Calu3 (cell line): ENCODE results near the gene FGB. TPM values are rescaled to one million over a fixed set of nuclear protein-coding genes. Genes with fewer than 3 reads are reported as not detected.

Source experiments
- BruUV-seq: library from RNA; stranded (reverse); fragments of 400-500 nt; replicated peaks from 2 replicates; lab custom pipeline; 2021; lab: Mats Ljungman, UMichigan
- CTCF ChIA-PET: fragments of 300-600 bp; sonication (Branson Sonifier 250); formaldehyde crosslinking; loops from one replicate; lab custom pipeline; 2022; ENCODE audit warnings: antibody characterized with exemption; lab: Charles Lee
- DNase-seq: peaks from one replicate; pipeline ENCODE4 v3.0.0; 2022
- H3K27ac Mint-ChIP-seq: one replicate; pipeline ENCODE4 v1.8.0; 2022; ENCODE audit warnings: mixed read lengths; ENCODE audit not compliant: unreplicated experiment
- H3K27me3 Mint-ChIP-seq: one replicate; pipeline ENCODE4 v1.8.0; 2022; ENCODE audit warnings: mixed read lengths; ENCODE audit not compliant: unreplicated experiment
- H3K36me3 Mint-ChIP-seq: one replicate; pipeline ENCODE4 v1.8.0; 2022; ENCODE audit warnings: mild to moderate bottlenecking, moderate library complexity, mixed read lengths; ENCODE audit not compliant: insufficient read depth, unreplicated experiment
- H3K4me1 Mint-ChIP-seq: one replicate; pipeline ENCODE4 v1.8.0; 2022; ENCODE audit warnings: mild to moderate bottlenecking, low read depth, mixed read lengths; ENCODE audit not compliant: unreplicated experiment
- H3K4me3 Mint-ChIP-seq: one replicate; pipeline ENCODE4 v1.8.0; 2022; ENCODE audit warnings: mild to moderate bottlenecking, low read depth, moderate library complexity, mixed read lengths; ENCODE audit not compliant: unreplicated experiment
- H3K9me3 Mint-ChIP-seq: one replicate; pipeline ENCODE4 v1.8.0; 2022; ENCODE audit warnings: low read depth, mixed read lengths; ENCODE audit not compliant: unreplicated experiment
- CTCF ChIP-seq: fragments of 200-600 bp; IDR thresholded peaks from one replicate; pipeline ENCODE4 v1.8.0; 2022; ENCODE audit warnings: antibody characterized with exemption; ENCODE audit not compliant: unreplicated experiment
- intact Hi-C: fragments of 100-400 bp; cut with micrococcal nuclease; formaldehyde crosslinking; loops from one replicate; pipeline ENCODE4 v1.10.0; 2022; ENCODE audit not compliant: unreplicated experiment
- total RNA-seq: library from RNA; stranded (reverse); gene quantifications from 2 replicates; pipeline ENCODE4 v1.2.3, GENCODE V29; 2022

FGB gene
- total RNA-seq, 1 experiment from 2014 or later: 0.38 TPM

GRCh38 chr4:154612472-154613414 is 49.9 kb downstream of the FGB start, which contains the start of gene FGG:
Gene FGG (minus strand): TSS chr4:154612656. CDS start chr4:154612609, 47 bp downstream.
- Mint-ChIP-seq H3K4me1 (no peaks in the 10 kb centered on the region), H3K27me3 (no peaks in the 10 kb centered on the region), H3K4me3 (no peak within 1 kb of the TSS), H3K9me3 (no peaks in the 10 kb centered on the region), H3K27ac (no peak within 1 kb of the TSS), H3K36me3 (no peaks in the 10 kb centered on the region)
- no peak for TF ChIP-seq CTCF
- BruUV-seq: no TSS peak
- intact Hi-C loops: loop anchor here (10.0 kb wide), 1 partner anchor 288 kb away; no protein-coding TSS in a partner anchor
- no peak for DNase-seq
- CTCF ChIA-PET: interaction anchor here (1.1 kb wide), 1 partner anchor 51 kb away, joined by 3 read pairs; no protein-coding TSS in a partner anchor

GRCh38 chr4:154614306-154614705 is 51.5 kb downstream of the FGB start:
- Mint-ChIP-seq H3K4me1 (no peaks in the 10 kb centered on the region), H3K9me3 (no peaks in the 10 kb centered on the region), H3K27ac (no peak overlapping the region), H3K4me3 (no peak overlapping the region), H3K36me3 (no peaks in the 10 kb centered on the region), H3K27me3 (no peaks in the 10 kb centered on the region)
- TF ChIP-seq CTCF: no peak
- intact Hi-C loops: loop anchor here (10.0 kb wide), 1 partner anchor 290 kb away; no protein-coding TSS in a partner anchor
- CTCF ChIA-PET: interaction anchor here (1.8 kb wide), 1 partner anchor 55 kb away, joined by 5 read pairs; no protein-coding TSS in a partner anchor
- no TSS peak for BruUV-seq
- DNase-seq: no peak

- intact Hi-C loops: loop anchor here (10.0 kb wide), 1 partner anchor 290 kb away; no protein-coding TSS in a partner anchor
- Mint-ChIP-seq H3K27me3 (no peaks in the 10 kb centered on the region), H3K36me3 (no peaks in the 10 kb centered on the region), H3K9me3 (no peaks in the 10 kb centered on the region), H3K27ac (no peak overlapping the region), H3K4me3 (no peak overlapping the region), H3K4me1 (no peaks in the 10 kb centered on the region)
- CTCF ChIA-PET: interaction anchor here (1.8 kb wide), 1 partner anchor 56 kb away, joined by 5 read pairs; no protein-coding TSS in a partner anchor
- BruUV-seq: no TSS peak
- TF ChIP-seq CTCF: no peak
- no peak for DNase-seq
These were observed 52.4 kb downstream of the FGB start for GRCh38 chr4:154615211-154615610.

DNA sequence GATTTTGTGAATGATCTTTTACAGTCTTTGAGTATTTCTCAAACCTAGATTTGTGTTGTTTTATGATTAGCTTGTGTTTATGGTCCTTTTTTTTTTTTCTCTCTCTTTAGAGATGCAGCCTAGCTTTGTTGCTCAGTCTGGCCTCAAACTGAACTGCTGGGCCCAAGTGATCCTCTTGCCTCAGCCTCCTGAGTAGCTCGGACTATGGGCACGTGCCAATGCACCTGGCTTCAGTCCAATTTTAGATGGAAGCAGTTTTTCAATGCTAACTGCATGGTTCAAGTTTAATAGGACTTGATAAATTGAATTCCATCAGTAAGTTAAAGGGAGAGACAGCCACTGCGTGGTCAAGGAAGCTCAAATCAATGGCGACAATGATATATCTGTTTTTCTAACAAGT is 53.5 kb downstream of the FGB start:
- intact Hi-C loops: loop anchor here (10.0 kb wide), 1 partner anchor 291 kb away; no protein-coding TSS in a partner anchor
- no peaks in the 10 kb centered on the region for H3K36me3 Mint-ChIP-seq
- CTCF ChIA-PET: interaction anchor here (0.8 to 1.2 kb wide), 2 partner anchors 9 to 57 kb away, joined by 3 to 9 read pairs; no protein-coding TSS in a partner anchor
- no peaks in the 10 kb centered on the region for H3K9me3 Mint-ChIP-seq
- no peak overlapping the region for H3K27ac Mint-ChIP-seq
- H3K4me1 Mint-ChIP-seq: no peaks in the 10 kb centered on the region
- no peak for DNase-seq
- BruUV-seq: no TSS peak
- no peak overlapping the region for H3K4me3 Mint-ChIP-seq
- TF ChIP-seq CTCF: no peak
- H3K27me3 Mint-ChIP-seq: no peaks in the 10 kb centered on the region
